ENCODE data around the gene ZDHHC7.

GRCh38 chr16:85036236-85037049 is 25.1 kb upstream of the ZDHHC7 start:
- no peak for TF ChIP-seq POLR2A (IDR thresholded peaks at IDR 0.05)
- TF ChIP-seq CTCF (IDR thresholded peaks at IDR 0.05) = no peak
